Stimulated activated CD8-positive, alpha-beta memory T cell treated with anti-CD3 and anti-CD28 coated beads, Interleukin-12 subunit alpha, Interleukin-12 subunit beta, amount 100 ng/mL, for 1 hour (primary cell): ENCODE measurements around the gene RABGAP1L.

Source experiments
- DNase-seq: peaks from one replicate; pipeline ENCODE4 v3.0.0-alpha.2; 2020; ENCODE audit warnings: low read depth

RABGAP1L gene

GRCh38 chr1:174719194-174719593 is 559.9 kb downstream of the RABGAP1L start:
- no peak for DNase-seq

- no peak for DNase-seq
These were observed 561.3 kb downstream of the RABGAP1L start for GRCh38 chr1:174720618-174721017.

- DNase-seq: no peak
These were observed 561.9 kb downstream of the RABGAP1L start for GRCh38 chr1:174721246-174721645.

- DNase-seq: no peak
These were observed 564.5 kb downstream of the RABGAP1L start for GRCh38 chr1:174723816-174724215.

GRCh38 chr1:174724219-174724618 is 564.9 kb downstream of the RABGAP1L start:
- no peak for DNase-seq

GRCh38 chr1:174726167-174726879 is 567.0 kb downstream of the RABGAP1L start:
- DNase-seq: no peak

- no peak for DNase-seq
These were observed 567.7 kb downstream of the RABGAP1L start for GRCh38 chr1:174726880-174727585.

GRCh38 chr1:174734270-174734669 is 575.0 kb downstream of the RABGAP1L start:
- DNase-seq: no peak

- no peak for DNase-seq
These were observed 577.5 kb downstream of the RABGAP1L start for GRCh38 chr1:174736831-174737230.

- no peak for DNase-seq
These were observed 581.1 kb downstream of the RABGAP1L start for GRCh38 chr1:174740249-174740968.

- no peak for DNase-seq
These were observed 583.7 kb downstream of the RABGAP1L start for GRCh38 chr1:174742805-174743653.

- no peak for DNase-seq
These were observed 584.6 kb downstream of the RABGAP1L start for GRCh38 chr1:174743654-174744561.

- DNase-seq: no peak
These were observed 585.6 kb downstream of the RABGAP1L start for GRCh38 chr1:174744886-174745285.

- DNase-seq: no peak
These were observed 586.9 kb downstream of the RABGAP1L start for GRCh38 chr1:174746024-174746808.

GRCh38 chr1:174747613-174748012 is 588.3 kb downstream of the RABGAP1L start:
- DNase-seq: no peak

GRCh38 chr1:174748586-174748985 is 589.3 kb downstream of the RABGAP1L start:
- no peak for DNase-seq

- no peak for DNase-seq
These were observed 593.8 kb downstream of the RABGAP1L start for GRCh38 chr1:174753131-174753530.

GRCh38 chr1:174761335-174761734 is 602.0 kb downstream of the RABGAP1L start:
- no peak for DNase-seq

GRCh38 chr1:174761901-174762585 is 602.7 kb downstream of the RABGAP1L start:
- no peak for DNase-seq

GRCh38 chr1:174764191-174764590 is 604.9 kb downstream of the RABGAP1L start:
- no peak for DNase-seq
